Stimulated activated effector memory CD8-positive, alpha-beta T cell treated with anti-CD3 and anti-CD28 coated beads, Interleukin-12 subunit alpha, Interleukin-12 subunit beta, amount 100 ng/mL, for 72 hours (primary cell): ENCODE measurements around the gene STARD3.

ENCODE experiments used
- ATAC-seq: fragments of 150-1000 bp; cut with Tn5 transposase; 2 replicates; pipeline ENCODE4 v1.10.0; 2021
- DNase-seq, 2 donors: peaks; one replicate each; pipeline ENCODE4 v3.0.0; 2021 to 2022; ENCODE audit warnings: low spot score in 2 of 2
- H3K27ac Mint-ChIP-seq: one replicate; pipeline ENCODE4 v1.8.0; 2022; ENCODE audit warnings: mild to moderate bottlenecking, mixed read lengths
- H3K36me3 Mint-ChIP-seq: one replicate; pipeline ENCODE4 v1.8.0; 2022; ENCODE audit warnings: mild to moderate bottlenecking, mixed read lengths
- H3K4me1 Mint-ChIP-seq: one replicate; pipeline ENCODE4 v1.8.0; 2022; ENCODE audit warnings: mixed read lengths
- H3K4me3 Mint-ChIP-seq: one replicate; pipeline ENCODE4 v1.8.0; 2022; ENCODE audit warnings: mild to moderate bottlenecking, mixed read lengths
- H3K9me3 Mint-ChIP-seq: one replicate; pipeline ENCODE4 v1.8.0; 2022; ENCODE audit warnings: mixed read lengths

STARD3 gene

GRCh38 chr17:39638317-39638716 is 1.4 kb downstream of the STARD3 start:
- ATAC-seq (no peak), DNase-seq (no peak)
- H3K36me3 Mint-ChIP-seq: peaks cover 9% of the 10 kb centered on the region
- H3K4me1 Mint-ChIP-seq: peaks cover 70% of the 10 kb centered on the region
- H3K27ac Mint-ChIP-seq: peak overlapping the region; percentile 88
- H3K4me3 Mint-ChIP-seq: peak overlapping the region; percentile 88
- no peaks in the 10 kb centered on the region for H3K9me3 Mint-ChIP-seq

DNA sequence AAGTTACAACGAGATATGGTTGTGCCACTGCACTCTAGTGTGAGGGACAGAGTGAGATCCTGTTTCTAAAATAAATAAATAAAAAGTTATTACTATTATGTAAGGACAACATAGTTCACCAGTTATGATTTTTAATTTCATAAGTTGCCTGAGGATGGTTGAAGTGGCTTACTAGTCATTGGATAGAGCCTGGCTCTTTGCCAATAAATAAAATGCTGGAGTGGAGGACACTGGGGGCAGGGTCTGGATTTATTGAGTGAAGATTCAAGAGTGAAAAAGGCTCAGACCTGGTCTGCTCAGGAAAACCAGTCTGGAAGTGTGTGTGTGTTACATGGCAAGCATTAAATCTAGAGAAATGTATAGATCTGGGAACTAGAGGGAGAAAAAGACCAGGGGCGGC is 2.1 kb downstream of the STARD3 start:
- peaks cover 77% of the 10 kb centered on the region for H3K4me1 Mint-ChIP-seq
- H3K36me3 Mint-ChIP-seq: peaks cover 9% of the 10 kb centered on the region
- DNase-seq: no peak
- no peaks in the 10 kb centered on the region for H3K9me3 Mint-ChIP-seq
- ATAC-seq: no peak
- H3K27ac Mint-ChIP-seq: peak overlapping the region; percentile 88
- no peak overlapping the region for H3K4me3 Mint-ChIP-seq

- no peaks in the 10 kb centered on the region for H3K9me3 Mint-ChIP-seq
- ATAC-seq (no peak), DNase-seq (no peak)
- peak overlapping the region; percentile 88 for H3K27ac Mint-ChIP-seq
- peaks cover 85% of the 10 kb centered on the region for H3K4me1 Mint-ChIP-seq
- peaks cover 9% of the 10 kb centered on the region for H3K36me3 Mint-ChIP-seq
- H3K4me3 Mint-ChIP-seq: no peak overlapping the region
Observed at GRCh38 chr17:39639566-39640458, 2.9 kb downstream of the STARD3 start.

DNA sequence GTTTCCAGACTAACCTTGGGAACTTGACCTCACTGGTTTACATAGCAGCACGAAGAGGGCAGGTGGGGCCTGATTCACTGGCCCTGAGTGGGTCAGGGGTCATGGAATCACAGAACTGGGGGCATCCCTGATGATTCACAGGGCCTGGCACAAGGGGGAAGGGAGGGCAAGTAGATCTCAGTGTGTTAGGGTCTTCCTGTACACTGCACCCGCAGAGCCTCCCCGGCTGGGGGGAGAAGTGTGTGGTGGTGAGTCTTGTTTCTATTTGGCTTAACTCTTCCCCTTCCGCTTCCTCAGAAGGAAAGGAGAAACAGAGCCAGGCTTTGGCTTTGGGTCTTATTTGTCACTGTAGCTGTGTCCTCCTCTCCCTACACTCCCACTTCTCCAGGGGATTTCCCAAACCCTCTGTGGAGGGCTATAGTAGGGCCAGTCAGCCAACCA is 3.7 kb downstream of the STARD3 start:
- H3K27ac Mint-ChIP-seq: no peak overlapping the region
- no peak overlapping the region for H3K4me3 Mint-ChIP-seq
- peaks cover 9% of the 10 kb centered on the region for H3K36me3 Mint-ChIP-seq
- H3K9me3 Mint-ChIP-seq: no peaks in the 10 kb centered on the region
- DNase-seq: no peak
- peaks cover 90% of the 10 kb centered on the region for H3K4me1 Mint-ChIP-seq
- no peak for ATAC-seq

- H3K27ac Mint-ChIP-seq: no peak overlapping the region
Observed at GRCh38 chr17:39641097-39641496, 4.2 kb downstream of the STARD3 start.

DNA sequence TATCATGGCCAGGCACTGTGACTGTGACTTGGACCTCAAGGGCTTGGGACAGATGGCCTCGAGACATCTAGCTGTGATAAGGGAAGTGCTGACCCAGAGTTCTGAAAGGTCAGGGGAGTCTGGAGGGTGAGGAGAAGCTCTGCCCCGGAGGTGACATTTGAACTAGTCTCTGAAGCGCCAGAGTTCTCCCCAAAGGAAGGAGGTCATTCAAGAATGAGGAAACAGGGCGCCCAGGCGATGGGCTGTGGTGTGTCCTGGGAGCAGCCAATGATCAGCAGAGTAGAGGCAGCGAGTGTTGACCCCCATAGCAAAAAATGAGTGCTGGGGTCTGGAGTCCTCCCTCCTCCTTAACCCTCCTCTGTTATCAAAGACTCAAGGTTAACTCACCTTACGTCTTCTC is 4.9 kb downstream of the STARD3 start:
- no peak for ATAC-seq
- Mint-ChIP-seq H3K27ac (peak overlapping the region; percentile 67), H3K4me1 (peaks cover 82% of the 10 kb centered on the region), H3K36me3 (peaks cover 9% of the 10 kb centered on the region), H3K9me3 (no peaks in the 10 kb centered on the region), H3K4me3 (no peak overlapping the region)
- no peak for DNase-seq

More at GRCh38 chr17:39641097-39641496, 4.2 kb downstream of the STARD3 start:
- Mint-ChIP-seq H3K9me3 (no peaks in the 10 kb centered on the region), H3K36me3 (peaks cover 9% of the 10 kb centered on the region), H3K4me3 (no peak overlapping the region), H3K4me1 (peaks cover 89% of the 10 kb centered on the region)
- DNase-seq: no peak
- no peak for ATAC-seq

DNA sequence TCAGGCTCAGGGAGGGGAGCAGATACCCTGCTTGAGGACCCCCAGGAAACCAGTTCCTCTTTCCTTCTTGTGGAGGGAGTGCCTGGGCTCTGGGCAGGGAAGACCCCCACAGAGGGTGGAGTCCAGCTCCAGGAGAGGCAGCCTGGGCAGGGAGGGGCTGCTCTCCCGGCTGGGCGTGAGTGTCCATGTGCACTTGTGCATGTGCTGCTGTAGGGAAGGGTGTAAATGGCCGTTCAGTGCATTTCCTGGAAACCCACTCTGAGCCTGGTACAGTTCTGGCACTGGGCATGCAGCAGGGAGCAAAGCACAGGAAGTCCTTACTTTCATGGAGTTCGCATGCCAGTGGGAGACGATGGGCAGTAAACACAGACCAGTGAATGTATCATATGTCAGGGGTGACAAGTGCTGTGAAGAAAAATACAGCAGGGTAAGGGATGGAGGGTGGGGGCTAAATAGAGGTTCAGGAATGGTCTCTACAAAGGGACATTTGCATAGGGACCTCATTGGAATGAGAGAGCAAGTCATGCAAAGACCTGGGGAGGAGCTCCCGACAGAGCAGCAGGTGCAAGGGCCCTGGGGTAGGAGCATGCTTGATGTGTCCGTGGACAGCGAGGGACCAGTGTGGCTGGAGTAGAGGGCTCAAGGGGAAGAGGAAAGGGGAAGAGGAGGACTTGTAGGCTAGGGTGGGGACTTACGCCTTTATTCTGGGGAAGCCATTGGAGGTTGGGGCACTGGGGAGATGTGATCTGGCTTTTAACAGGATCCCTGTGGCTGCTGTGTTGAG is 5.5 kb downstream of the STARD3 start:
- Mint-ChIP-seq H3K4me1 (peaks cover 81% of the 10 kb centered on the region), H3K36me3 (peaks cover 6% of the 10 kb centered on the region), H3K4me3 (no peak overlapping the region), H3K9me3 (no peaks in the 10 kb centered on the region), H3K27ac (peak overlapping the region; percentile 67)
- ATAC-seq (no peak), DNase-seq (no peak)

DNA sequence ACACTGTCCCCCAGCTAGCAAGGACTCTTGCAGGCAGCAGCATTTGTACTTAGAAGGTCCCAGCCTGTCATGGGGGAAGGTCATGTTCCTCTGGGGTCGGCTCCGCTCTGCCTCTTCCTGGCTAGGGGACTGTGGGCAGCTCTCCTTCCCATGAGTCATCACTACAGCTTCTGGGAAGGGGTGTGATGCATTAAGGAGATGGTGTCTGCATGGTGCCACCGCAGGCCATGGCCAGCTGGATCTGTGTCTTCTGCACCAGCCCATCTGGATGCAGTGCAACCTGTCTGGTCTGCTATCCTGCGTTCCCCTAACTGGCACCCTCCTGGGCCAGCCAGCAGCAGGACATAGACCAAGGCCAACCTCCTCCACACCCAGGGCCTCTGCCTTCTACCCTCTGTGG is 6.3 kb downstream of the STARD3 start:
- Mint-ChIP-seq H3K27ac (no peak overlapping the region), H3K4me3 (no peak overlapping the region), H3K4me1 (peaks cover 73% of the 10 kb centered on the region), H3K9me3 (no peaks in the 10 kb centered on the region), H3K36me3 (no peaks in the 10 kb centered on the region)
- ATAC-seq (no peak), DNase-seq (no peak)

- H3K4me1 Mint-ChIP-seq: peaks cover 62% of the 10 kb centered on the region
- H3K36me3 Mint-ChIP-seq: peaks cover 18% of the 10 kb centered on the region
- no peak overlapping the region for H3K27ac Mint-ChIP-seq
- no peak overlapping the region for H3K4me3 Mint-ChIP-seq
- DNase-seq: no peak
- H3K9me3 Mint-ChIP-seq: no peaks in the 10 kb centered on the region
- ATAC-seq: no peak
Observed at GRCh38 chr17:39647256-39647655, 10.3 kb downstream of the STARD3 start.

GRCh38 chr17:39648616-39649366 is 11.8 kb downstream of the STARD3 start:
- no peak overlapping the region for H3K4me3 Mint-ChIP-seq
- ATAC-seq (no peak), DNase-seq (no peak)
- peak overlapping the region; percentile 27 for H3K27ac Mint-ChIP-seq
- no peaks in the 10 kb centered on the region for H3K9me3 Mint-ChIP-seq
- peaks cover 22% of the 10 kb centered on the region for H3K36me3 Mint-ChIP-seq
- H3K4me1 Mint-ChIP-seq: peaks cover 62% of the 10 kb centered on the region

- Mint-ChIP-seq H3K36me3 (peaks cover 27% of the 10 kb centered on the region), H3K9me3 (no peaks in the 10 kb centered on the region), H3K27ac (peak overlapping the region; percentile 69), H3K4me3 (no peak overlapping the region), H3K4me1 (peaks cover 50% of the 10 kb centered on the region)
- DNase-seq (no peak), ATAC-seq (no peak)
Observed at GRCh38 chr17:39650121-39650579, 13.2 kb downstream of the STARD3 start.

DNA sequence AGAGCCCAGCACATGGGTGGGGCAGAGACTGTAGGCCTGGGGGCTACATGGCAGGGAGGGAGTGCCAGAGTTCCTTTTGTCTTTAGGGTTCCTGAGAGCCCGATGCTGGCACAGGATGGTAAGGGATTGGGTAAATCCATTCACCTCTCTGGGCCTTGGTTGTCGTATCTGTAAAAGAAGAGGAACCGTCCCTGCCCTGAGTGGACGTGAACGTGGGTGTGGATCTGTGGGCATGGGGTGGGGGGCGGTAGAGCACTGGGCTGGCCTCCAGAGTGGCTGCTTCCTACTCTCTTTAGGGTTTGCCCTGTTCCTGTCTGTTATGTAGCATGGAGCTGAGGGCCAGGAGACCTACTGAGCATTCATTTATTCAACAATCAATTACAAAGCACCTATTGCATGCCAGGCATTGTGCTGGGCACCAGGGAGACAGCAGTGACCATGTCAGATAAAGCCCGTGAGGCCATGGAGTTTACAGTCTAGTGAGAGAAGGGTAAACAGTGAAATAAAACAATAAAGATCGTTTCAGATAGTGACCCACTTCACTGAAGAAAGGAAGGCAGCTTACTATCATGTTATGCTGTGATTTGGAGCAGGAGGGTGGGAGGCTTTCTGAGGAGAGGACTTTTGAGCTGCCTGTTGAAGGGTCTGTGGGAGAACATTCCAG is 15.1 kb downstream of the STARD3 start:
- DNase-seq (no peak), ATAC-seq (no peak)
- Mint-ChIP-seq H3K9me3 (no peaks in the 10 kb centered on the region), H3K36me3 (peaks cover 38% of the 10 kb centered on the region), H3K4me1 (peaks cover 50% of the 10 kb centered on the region), H3K27ac (peak overlapping the region; percentile 69), H3K4me3 (no peak overlapping the region)

GRCh38 chr17:39652587-39653315 is 15.8 kb downstream of the STARD3 start:
- Mint-ChIP-seq H3K27ac (peak overlapping the region; percentile 69), H3K4me1 (peaks cover 50% of the 10 kb centered on the region), H3K9me3 (no peaks in the 10 kb centered on the region), H3K36me3 (peaks cover 45% of the 10 kb centered on the region), H3K4me3 (no peak overlapping the region)
- DNase-seq (no peak), ATAC-seq (peak; percentile 19)

- Mint-ChIP-seq H3K4me1 (peaks cover 50% of the 10 kb centered on the region), H3K9me3 (no peaks in the 10 kb centered on the region), H3K36me3 (peaks cover 51% of the 10 kb centered on the region), H3K4me3 (no peak overlapping the region), H3K27ac (peak overlapping the region; percentile 63)
- ATAC-seq (peak; percentile 9), DNase-seq (no peak)
Observed at GRCh38 chr17:39653316-39653661, 16.3 kb downstream of the STARD3 start.
